ENCODE results near the gene SCT.

SCT gene

DNA sequence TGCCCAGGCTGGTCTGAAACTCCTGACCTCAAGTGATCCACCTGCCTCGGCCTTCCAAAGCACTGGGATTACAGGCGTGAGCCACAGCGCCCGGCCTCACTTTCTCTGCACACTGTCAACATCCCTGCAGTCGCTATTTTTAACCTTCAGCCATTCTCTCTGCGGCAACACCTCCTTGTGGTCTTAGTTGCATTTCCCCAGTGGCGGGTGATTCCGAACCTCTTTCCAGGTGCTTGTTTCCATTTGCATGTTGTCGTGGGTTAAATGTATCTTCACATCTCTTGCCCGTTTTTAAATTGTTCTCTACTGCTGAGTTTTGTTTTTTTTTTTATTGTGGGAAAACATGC is 2.2 kb upstream of the SCT start:
- no peak overlapping the region for H3K27ac ChIP-seq (ENCODE audit: low read length)

DNA sequence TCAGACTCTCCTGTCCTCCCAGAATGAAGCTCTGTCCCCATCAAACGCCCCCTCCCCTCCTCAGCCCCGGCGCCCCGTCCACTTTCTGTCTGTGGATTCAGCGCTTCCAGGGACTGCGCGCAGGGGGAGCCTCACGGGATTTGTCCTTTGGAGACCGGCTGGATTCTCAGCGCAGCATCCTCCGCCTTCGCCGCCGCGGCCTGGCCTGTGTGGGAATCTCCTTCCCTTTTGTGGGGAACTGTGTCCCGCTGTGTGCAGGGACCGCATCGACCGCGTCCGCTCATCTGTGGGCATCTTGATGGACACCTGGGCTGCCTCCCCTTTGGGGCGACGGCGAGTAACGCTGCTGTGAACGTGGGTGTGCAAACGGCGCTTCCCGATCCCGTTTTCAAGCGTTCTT is 1.1 kb upstream of the SCT start:
- Histone ChIP-seq H3K9me3 (ENCODE audit: control insufficient read depth, low read depth, low read length) (no peaks in the 10 kb centered on the region), H3K9ac (ENCODE audit: low read length) (no peak overlapping the region), H3K27me3 (ENCODE audit: control insufficient read depth, insufficient read depth, low read length) (peaks cover 39% of the 10 kb centered on the region), H3K36me3 (ENCODE audit: control insufficient read depth, low read depth, low read length) (no peaks in the 10 kb centered on the region), H3K4me1 (ENCODE audit: control insufficient read depth, low read depth, low read length) (no peaks in the 10 kb centered on the region), H3K27ac (ENCODE audit: low read length) (no peak overlapping the region), H3K4me3 (ENCODE audit: low read length) (no peak overlapping the region)

More for the DNA sequence above, 2.2 kb upstream of the SCT start:
- Histone ChIP-seq H3K9me3 (ENCODE audit: control insufficient read depth, low read depth, low read length) (no peaks in the 10 kb centered on the region), H3K36me3 (ENCODE audit: control insufficient read depth, low read depth, low read length) (no peaks in the 10 kb centered on the region), H3K4me1 (ENCODE audit: control insufficient read depth, low read depth, low read length) (no peaks in the 10 kb centered on the region), H3K4me3 (ENCODE audit: low read length) (no peak overlapping the region), H3K27me3 (ENCODE audit: control insufficient read depth, insufficient read depth, low read length) (peaks cover 39% of the 10 kb centered on the region), H3K9ac (ENCODE audit: low read length) (no peak overlapping the region)

DNA sequence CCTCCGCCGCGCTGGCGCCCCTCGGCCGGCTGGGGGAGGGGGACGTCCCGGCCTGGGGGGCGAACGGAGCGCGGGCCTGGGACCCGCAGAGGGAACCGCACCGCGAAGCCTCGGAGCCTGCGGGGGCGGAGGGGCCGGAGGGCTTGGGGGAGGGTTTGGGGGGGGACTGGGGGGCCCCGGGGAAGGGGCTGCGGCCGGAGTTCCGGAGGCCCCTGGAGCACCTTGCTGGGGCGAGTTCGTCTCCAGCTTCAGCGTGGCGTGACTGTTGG is 261 bp upstream of the SCT start:
- no peak overlapping the region for H3K4me3 ChIP-seq (ENCODE audit: low read length)
- no peaks in the 10 kb centered on the region for H3K9me3 ChIP-seq (ENCODE audit: control insufficient read depth, low read depth, low read length)

DNA sequence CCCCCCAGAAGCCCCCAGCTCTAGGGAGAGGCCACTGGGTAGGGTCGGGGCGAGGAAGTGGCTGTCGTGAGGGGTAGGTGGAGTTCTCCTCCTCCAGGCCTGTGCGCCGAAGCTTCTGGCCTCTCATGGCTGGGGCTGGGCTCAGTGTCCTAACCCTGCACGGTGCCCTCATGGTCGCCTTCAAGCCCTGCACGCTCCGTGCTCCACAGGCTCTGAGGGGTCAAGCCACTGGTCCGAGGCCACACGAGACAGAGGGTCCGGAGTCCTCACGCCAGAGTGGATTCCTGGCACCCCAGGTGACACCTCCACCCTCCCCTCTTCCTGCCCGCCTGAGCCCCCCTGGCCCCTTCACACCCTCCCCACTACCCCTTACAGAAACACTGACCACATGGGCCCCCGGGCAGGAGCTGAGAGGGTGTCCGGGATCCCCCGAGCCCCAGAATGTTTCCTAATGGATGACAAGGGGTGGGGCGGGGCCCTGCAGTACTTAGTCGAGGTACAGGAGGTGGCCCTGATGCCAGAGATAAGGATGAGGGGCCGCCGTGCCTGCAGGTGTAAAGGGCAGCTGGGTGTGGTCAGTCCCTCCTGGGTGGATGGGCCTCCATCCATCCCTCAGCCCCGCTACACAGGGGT is 1.2 kb downstream of the SCT start:
- Histone ChIP-seq H3K4me1 (ENCODE audit: control insufficient read depth, low read depth, low read length) (no peaks in the 10 kb centered on the region), H3K27me3 (ENCODE audit: control insufficient read depth, insufficient read depth, low read length) (peaks cover 39% of the 10 kb centered on the region), H3K36me3 (ENCODE audit: control insufficient read depth, low read depth, low read length) (no peaks in the 10 kb centered on the region), H3K27ac (ENCODE audit: low read length) (no peak overlapping the region), H3K9ac (ENCODE audit: low read length) (no peak overlapping the region), H3K4me3 (ENCODE audit: low read length) (no peak overlapping the region), H3K9me3 (ENCODE audit: control insufficient read depth, low read depth, low read length) (no peaks in the 10 kb centered on the region)

More for the DNA sequence above, 261 bp upstream of the SCT start:
- Histone ChIP-seq H3K36me3 (ENCODE audit: control insufficient read depth, low read depth, low read length) (no peaks in the 10 kb centered on the region), H3K27ac (ENCODE audit: low read length) (no peak overlapping the region), H3K4me1 (ENCODE audit: control insufficient read depth, low read depth, low read length) (no peaks in the 10 kb centered on the region), H3K27me3 (ENCODE audit: control insufficient read depth, insufficient read depth, low read length) (peaks cover 39% of the 10 kb centered on the region), H3K9ac (ENCODE audit: low read length) (no peak overlapping the region)

DNA sequence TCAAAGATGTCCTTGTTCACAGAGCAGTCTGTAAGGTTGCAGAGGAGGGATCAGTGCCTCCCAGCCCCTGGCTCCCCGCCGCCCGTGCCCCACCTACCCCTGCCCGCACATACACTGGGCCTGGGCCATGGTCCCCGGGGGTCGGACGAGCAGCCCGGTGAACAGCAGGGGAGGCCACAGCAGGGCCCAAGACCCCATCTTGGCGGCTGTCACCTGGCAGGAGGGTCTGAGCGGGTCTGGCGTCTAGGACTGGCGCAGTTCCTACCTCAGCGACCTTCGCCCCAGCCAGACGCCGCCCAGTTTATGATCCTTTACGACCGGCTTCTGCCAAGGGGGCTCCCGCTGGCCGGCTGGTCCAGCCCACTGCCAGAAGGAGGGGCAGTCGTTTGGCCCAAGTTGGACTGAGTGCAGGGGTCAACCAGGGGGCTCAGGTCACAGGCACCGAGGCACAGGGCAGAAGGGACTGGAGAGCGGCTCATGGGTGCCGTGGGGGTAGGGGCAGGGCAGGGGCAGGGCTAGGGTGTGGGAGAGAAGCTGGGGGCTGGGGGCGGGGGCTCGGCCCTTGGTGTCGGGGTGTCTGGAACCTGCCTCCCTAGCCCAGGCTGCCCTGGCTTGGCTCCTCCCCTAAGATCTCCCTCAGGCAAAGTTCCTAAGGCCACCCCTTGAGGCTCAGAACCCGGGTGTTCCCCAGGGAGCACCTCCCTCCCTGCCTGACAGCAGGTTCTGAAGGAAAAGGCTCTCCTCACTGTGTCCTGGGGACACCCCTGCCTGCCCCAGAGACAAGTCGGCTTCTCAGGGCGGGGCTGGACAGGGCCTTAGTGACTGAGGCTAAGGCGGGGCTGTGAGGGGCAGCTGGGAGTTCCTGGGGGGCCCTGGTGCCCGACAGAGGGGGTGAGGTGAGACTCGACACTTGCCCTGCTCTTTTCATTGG is 2.0 kb downstream of the SCT start, which contains the start of gene CDHR5:
TSS of gene CDHR5 (minus strand) at position 251 of the 931 bp plus-strand sequence. CDS start at position 198, 53 bp downstream.
- Histone ChIP-seq H3K27ac (ENCODE audit: low read length) (no peak within 1 kb of the TSS), H3K4me1 (ENCODE audit: control insufficient read depth, low read depth, low read length) (no peaks in the 10 kb centered on the region), H3K4me3 (ENCODE audit: low read length) (no peak within 1 kb of the TSS), H3K9ac (ENCODE audit: low read length) (no peak within 1 kb of the TSS), H3K9me3 (ENCODE audit: control insufficient read depth, low read depth, low read length) (no peaks in the 10 kb centered on the region), H3K27me3 (ENCODE audit: control insufficient read depth, insufficient read depth, low read length) (peaks cover 39% of the 10 kb centered on the region), H3K36me3 (ENCODE audit: control insufficient read depth, low read depth, low read length) (no peaks in the 10 kb centered on the region)

DNA sequence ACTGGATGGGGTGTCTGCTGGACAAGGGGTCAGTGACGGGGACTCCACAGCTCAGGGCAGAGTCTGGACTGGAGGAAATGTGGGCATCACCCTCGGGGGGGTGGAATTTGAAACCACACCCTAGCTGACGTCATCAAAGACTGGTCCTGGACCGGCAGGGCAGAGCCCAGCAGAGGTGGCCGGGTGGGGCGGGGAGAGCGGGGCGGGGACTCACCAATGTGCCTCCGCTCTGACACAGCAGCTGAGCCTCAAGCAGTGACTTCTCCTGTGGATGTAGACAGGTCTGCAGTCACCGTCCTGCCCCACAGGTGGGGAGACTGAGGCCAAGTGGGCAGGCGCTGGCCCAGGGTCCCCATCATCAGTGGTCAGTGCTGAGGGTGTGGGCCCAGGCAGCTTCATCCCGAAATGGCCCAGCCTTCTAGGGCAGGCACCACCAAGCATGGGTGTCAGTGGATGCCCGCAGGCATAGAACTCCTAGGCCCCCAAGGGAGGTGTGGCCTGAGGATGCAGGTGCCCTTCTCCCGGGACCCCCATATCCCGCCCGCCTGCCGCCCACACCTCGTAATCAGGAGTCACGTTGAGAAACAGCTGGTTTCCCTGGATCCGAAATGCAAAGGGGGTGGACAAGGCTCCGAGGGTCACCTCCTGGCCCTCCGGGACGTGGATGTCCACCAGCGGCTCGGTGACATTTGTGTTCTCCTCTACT is 2.8 kb downstream of the SCT start:
- Histone ChIP-seq H3K9ac (ENCODE audit: low read length) (no peak overlapping the region), H3K36me3 (ENCODE audit: control insufficient read depth, low read depth, low read length) (no peaks in the 10 kb centered on the region), H3K4me1 (ENCODE audit: control insufficient read depth, low read depth, low read length) (no peaks in the 10 kb centered on the region), H3K9me3 (ENCODE audit: control insufficient read depth, low read depth, low read length) (no peaks in the 10 kb centered on the region), H3K4me3 (ENCODE audit: low read length) (no peak overlapping the region), H3K27ac (ENCODE audit: low read length) (no peak overlapping the region), H3K27me3 (ENCODE audit: control insufficient read depth, insufficient read depth, low read length) (peaks cover 35% of the 10 kb centered on the region)

DNA sequence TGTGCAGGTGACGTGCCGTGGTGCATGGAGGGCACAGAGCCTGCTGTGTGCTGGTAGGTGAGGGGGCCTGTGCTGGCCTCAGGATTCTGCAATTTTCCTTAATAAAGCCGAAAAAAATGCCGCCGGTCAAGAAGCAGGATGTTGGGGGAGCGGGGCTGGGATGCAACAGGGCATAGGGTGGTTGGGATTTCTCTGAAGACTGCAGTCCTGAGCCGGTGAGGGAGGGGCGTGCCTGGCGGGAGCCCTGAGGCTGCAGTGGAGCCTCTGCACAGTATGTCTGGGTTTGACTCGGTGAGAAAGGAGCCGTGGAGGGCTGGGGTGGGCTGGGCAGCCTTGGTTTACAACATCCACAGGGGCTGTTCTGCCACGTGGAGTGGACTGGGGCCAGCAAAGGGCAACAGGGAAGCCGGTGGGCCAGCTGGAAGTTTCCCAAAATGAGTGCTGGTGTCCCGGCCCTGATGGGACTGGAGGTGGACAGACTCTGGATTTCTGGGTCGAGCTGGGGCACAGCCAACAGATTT is 3.6 kb downstream of the SCT start:
- Histone ChIP-seq H3K27me3 (ENCODE audit: control insufficient read depth, insufficient read depth, low read length) (peaks cover 27% of the 10 kb centered on the region), H3K9ac (ENCODE audit: low read length) (no peak overlapping the region), H3K36me3 (ENCODE audit: control insufficient read depth, low read depth, low read length) (no peaks in the 10 kb centered on the region), H3K4me3 (ENCODE audit: low read length) (no peak overlapping the region), H3K27ac (ENCODE audit: low read length) (no peak overlapping the region), H3K4me1 (ENCODE audit: control insufficient read depth, low read depth, low read length) (no peaks in the 10 kb centered on the region), H3K9me3 (ENCODE audit: control insufficient read depth, low read depth, low read length) (no peaks in the 10 kb centered on the region)

DNA sequence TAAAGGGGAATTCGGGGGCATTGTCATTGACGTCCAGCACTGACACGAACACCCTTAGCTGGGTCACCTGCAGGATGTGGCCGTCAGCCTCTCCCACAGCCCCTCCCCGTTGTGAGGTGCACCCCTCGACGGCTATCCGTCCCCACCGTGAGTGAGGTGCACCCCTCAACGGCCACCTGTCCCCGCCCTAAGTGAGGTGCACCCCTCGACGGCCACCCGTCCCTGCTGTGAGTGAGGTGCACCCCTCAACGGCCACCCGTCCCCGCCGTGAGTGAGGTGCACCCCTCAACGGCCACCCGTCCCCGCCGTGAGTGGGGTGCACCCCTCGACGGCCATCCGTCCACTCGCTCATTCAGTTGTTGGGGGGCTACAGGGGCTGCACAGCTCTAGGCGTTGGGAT is 5.1 kb downstream of the SCT start:
- Histone ChIP-seq H3K4me3 (ENCODE audit: low read length) (no peak overlapping the region), H3K9ac (ENCODE audit: low read length) (no peak overlapping the region), H3K27ac (ENCODE audit: low read length) (no peak overlapping the region), H3K27me3 (ENCODE audit: control insufficient read depth, insufficient read depth, low read length) (peaks cover 16% of the 10 kb centered on the region), H3K36me3 (ENCODE audit: control insufficient read depth, low read depth, low read length) (no peaks in the 10 kb centered on the region), H3K4me1 (ENCODE audit: control insufficient read depth, low read depth, low read length) (no peaks in the 10 kb centered on the region), H3K9me3 (ENCODE audit: control insufficient read depth, low read depth, low read length) (no peaks in the 10 kb centered on the region)

DNA sequence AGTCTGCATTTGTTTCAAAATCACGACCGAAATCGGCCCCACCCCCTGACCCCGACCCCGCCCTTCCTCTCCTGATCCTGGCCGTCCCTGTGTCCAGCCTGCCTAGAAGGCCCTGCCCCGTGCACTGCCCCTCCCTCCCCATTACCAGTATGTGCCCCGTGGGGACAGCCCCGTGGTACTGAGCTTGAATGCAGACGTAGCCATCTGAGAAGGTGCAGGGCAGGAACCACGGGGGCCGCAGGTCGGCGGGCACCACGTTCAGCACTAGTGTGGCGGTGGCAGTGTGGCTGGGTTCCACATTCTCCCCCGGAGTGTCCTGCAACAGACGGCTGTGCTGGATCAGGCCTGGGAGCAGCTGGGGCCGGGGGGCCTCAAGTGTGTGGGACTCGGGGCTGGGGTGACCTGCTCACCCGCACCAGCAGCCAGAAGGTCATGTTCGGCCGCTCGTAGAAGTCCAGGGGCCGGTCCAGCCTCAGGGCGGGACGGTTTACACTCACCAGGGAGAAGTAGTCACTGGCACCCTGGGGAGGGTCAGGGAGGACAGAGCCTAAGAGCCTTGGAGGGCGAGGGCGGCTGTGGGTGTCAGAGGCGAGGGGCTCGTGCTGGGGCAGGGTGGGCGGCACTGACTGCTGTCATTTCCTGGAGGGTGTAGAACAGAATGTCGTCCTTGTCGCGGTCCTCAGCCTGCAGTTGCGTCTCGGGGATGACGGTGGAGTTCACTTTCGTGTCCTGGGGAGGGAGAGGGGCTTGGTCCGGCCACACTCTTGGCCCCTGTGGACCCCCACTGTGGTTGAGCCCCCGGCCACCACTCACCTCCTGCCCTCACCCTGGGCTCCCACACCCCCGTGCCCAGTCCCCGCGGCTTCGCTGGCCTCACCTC is 5.8 kb downstream of the SCT start:
- H3K4me1 ChIP-seq (ENCODE audit: control insufficient read depth, low read depth, low read length): no peaks in the 10 kb centered on the region
- no peak overlapping the region for H3K4me3 ChIP-seq (ENCODE audit: low read length)
- H3K27me3 ChIP-seq (ENCODE audit: control insufficient read depth, insufficient read depth, low read length): peaks cover 10% of the 10 kb centered on the region
- no peaks in the 10 kb centered on the region for H3K9me3 ChIP-seq (ENCODE audit: control insufficient read depth, low read depth, low read length)
- no peak overlapping the region for H3K9ac ChIP-seq (ENCODE audit: low read length)
- no peaks in the 10 kb centered on the region for H3K36me3 ChIP-seq (ENCODE audit: control insufficient read depth, low read depth, low read length)
- H3K27ac ChIP-seq (ENCODE audit: low read length): no peak overlapping the region

DNA sequence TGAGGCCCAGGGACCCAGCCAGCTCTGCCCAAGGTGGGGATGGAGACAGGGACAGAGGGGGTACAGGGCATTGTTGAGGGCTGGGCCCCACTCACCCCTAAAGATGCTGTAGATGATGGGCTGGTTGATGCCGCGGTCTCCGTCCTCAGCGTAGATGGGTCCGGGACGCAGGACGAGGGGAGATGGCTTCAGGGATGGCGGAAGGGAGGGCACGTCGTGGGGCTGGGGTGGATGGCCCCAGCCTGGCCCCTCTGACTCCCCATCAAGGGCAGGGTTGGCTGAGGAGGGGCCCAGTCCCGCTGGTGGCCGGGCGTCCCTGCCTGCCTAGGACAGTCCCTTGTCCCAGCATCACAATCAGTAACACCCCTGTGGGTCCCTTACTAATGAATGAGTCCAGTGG is 6.8 kb downstream of the SCT start:
- Histone ChIP-seq H3K27ac (ENCODE audit: low read length) (no peak overlapping the region), H3K36me3 (ENCODE audit: control insufficient read depth, low read depth, low read length) (no peaks in the 10 kb centered on the region), H3K27me3 (ENCODE audit: control insufficient read depth, insufficient read depth, low read length) (peaks cover under 1% of the 10 kb centered on the region), H3K4me1 (ENCODE audit: control insufficient read depth, low read depth, low read length) (no peaks in the 10 kb centered on the region), H3K9me3 (ENCODE audit: control insufficient read depth, low read depth, low read length) (no peaks in the 10 kb centered on the region), H3K9ac (ENCODE audit: low read length) (no peak overlapping the region), H3K4me3 (ENCODE audit: low read length) (no peak overlapping the region)

DNA sequence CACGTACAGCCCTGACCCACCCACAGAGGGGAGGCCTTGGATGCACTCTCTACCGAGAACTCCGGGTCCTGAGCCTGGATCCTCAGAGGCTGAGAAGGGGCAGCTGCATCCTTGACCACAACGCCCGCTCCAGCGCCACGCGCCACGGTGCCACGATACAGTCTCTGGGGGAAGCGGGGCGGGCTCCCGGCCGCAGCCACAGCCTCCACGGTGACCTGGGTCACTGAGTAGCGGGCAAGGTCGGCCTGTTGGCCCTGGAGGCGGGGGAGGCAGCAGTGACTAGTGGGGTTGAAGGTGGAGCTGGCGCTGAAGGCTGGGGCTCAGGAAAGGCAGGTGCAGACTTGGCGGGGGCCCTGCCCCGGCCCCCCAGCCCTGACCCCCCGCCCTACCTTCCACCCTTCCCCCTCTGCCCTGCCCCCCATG is 7.3 kb downstream of the SCT start:
- Histone ChIP-seq H3K27ac (ENCODE audit: low read length) (no peak overlapping the region), H3K9me3 (ENCODE audit: control insufficient read depth, low read depth, low read length) (no peaks in the 10 kb centered on the region), H3K36me3 (ENCODE audit: control insufficient read depth, low read depth, low read length) (no peaks in the 10 kb centered on the region), H3K27me3 (ENCODE audit: control insufficient read depth, insufficient read depth, low read length) (no peaks in the 10 kb centered on the region), H3K4me3 (ENCODE audit: low read length) (no peak overlapping the region), H3K4me1 (ENCODE audit: control insufficient read depth, low read depth, low read length) (no peaks in the 10 kb centered on the region), H3K9ac (ENCODE audit: low read length) (no peak overlapping the region)
